ENCODE results near the gene CEP170B.

GRCh38 chr14:104891664-104892530, 26.8 kb downstream of the CEP170B start:
- TF ChIP-seq KHSRP (IDR thresholded peaks at IDR 0.05) (no peak), MAX (CRISPR knock-in tag; IDR thresholded peaks at IDR 0.05) (no peak), NCOR1 (IDR thresholded peaks at IDR 0.05) (no peak), RCOR1 (IDR thresholded peaks at IDR 0.05; ENCODE audit: borderline replicate concordance in 1 of 2, low read depth in 2 of 2, low read length in 2 of 2) (no peak), CTCF (IDR thresholded peaks at IDR 0.05 in 2 of 3, conservative IDR thresholded peaks at IDR 0.05 in 1 of 3; ENCODE audit: insufficient read depth in 2 of 3, low read depth in 1 of 3, low read length in 3 of 3) (no peak), CBX5 (IDR thresholded peaks at IDR 0.05; ENCODE audit: borderline replicate concordance, low read depth) (no peak), SETDB1 (IDR thresholded peaks at IDR 0.05; ENCODE audit: low read length) (no peak), SNAPC5 (CRISPR knock-in tag; IDR thresholded peaks at IDR 0.05) (no peak), ZC3H4 (CRISPR knock-in tag; IDR thresholded peaks at IDR 0.05; ENCODE audit: borderline replicate concordance) (no peak), TRIM24 (IDR thresholded peaks at IDR 0.05) (no peak), FOS (IDR thresholded peaks at IDR 0.05; ENCODE audit: extremely low read depth, insufficient read length) (no peak)

Data from K562 (cell line).